ENCODE data around the gene RIMKLA.

The RIMKLA gene

GRCh38 chr1:42434340-42434739 is 53.7 kb downstream of the RIMKLA start:
- no peak for TF ChIP-seq TAF1 (IDR thresholded peaks at IDR 0.05; ENCODE audit: low read depth)
- TF ChIP-seq CREB1 (IDR thresholded peaks at IDR 0.05; ENCODE audit: low read depth), result no peak
- no peak for TF ChIP-seq ZBTB7A (IDR thresholded peaks at IDR 0.05; ENCODE audit: low read depth)
- no peak for TF ChIP-seq FOXM1 (IDR thresholded peaks at IDR 0.05; ENCODE audit: borderline replicate concordance, low read depth)
- TF ChIP-seq TEAD4 (IDR thresholded peaks at IDR 0.05), result no peak
- no peak for TF ChIP-seq RAD21 (IDR thresholded peaks at IDR 0.05; ENCODE audit: low read depth)
- TF ChIP-seq, protein P1, sequence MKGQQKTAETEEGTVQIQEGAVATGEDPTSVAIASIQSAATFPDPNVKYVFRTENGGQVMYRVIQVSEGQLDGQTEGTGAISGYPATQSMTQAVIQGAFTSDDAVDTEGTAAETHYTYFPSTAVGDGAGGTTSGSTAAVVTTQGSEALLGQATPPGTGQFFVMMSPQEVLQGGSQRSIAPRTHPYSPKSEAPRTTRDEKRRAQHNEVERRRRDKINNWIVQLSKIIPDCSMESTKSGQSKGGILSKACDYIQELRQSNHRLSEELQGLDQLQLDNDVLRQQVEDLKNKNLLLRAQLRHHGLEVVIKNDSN (IDR thresholded peaks at IDR 0.05), result no peak

GRCh38 chr1:42439940-42440339 is 59.3 kb downstream of the RIMKLA start:
- TF ChIP-seq, protein P2, sequence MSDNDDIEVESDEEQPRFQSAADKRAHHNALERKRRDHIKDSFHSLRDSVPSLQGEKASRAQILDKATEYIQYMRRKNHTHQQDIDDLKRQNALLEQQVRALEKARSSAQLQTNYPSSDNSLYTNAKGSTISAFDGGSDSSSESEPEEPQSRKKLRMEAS (IDR thresholded peaks at IDR 0.05), result no peak

- TF ChIP-seq, protein P1 (IDR thresholded peaks at IDR 0.05), result no peak
- no peak for TF ChIP-seq FOXM1 (IDR thresholded peaks at IDR 0.05; ENCODE audit: borderline replicate concordance, low read depth)
- no peak for TF ChIP-seq TEAD4 (IDR thresholded peaks at IDR 0.05)
- TF ChIP-seq YY1 (IDR thresholded peaks at IDR 0.05; ENCODE audit: low read depth), result no peak
- TF ChIP-seq RAD21 (IDR thresholded peaks at IDR 0.05; ENCODE audit: low read depth), result no peak
- no peak for TF ChIP-seq TCF12 (IDR thresholded peaks at IDR 0.05; ENCODE audit: low read depth)
- TF ChIP-seq CREB1 (IDR thresholded peaks at IDR 0.05; ENCODE audit: low read depth), result no peak
- no peak for TF ChIP-seq EGR1 (IDR thresholded peaks at IDR 0.05)
- TF ChIP-seq EP300 (IDR thresholded peaks at IDR 0.05; ENCODE audit: borderline replicate concordance), result no peak
- no peak for TF ChIP-seq TAF1 (IDR thresholded peaks at IDR 0.05; ENCODE audit: low read depth)
- TF ChIP-seq, protein P3, sequence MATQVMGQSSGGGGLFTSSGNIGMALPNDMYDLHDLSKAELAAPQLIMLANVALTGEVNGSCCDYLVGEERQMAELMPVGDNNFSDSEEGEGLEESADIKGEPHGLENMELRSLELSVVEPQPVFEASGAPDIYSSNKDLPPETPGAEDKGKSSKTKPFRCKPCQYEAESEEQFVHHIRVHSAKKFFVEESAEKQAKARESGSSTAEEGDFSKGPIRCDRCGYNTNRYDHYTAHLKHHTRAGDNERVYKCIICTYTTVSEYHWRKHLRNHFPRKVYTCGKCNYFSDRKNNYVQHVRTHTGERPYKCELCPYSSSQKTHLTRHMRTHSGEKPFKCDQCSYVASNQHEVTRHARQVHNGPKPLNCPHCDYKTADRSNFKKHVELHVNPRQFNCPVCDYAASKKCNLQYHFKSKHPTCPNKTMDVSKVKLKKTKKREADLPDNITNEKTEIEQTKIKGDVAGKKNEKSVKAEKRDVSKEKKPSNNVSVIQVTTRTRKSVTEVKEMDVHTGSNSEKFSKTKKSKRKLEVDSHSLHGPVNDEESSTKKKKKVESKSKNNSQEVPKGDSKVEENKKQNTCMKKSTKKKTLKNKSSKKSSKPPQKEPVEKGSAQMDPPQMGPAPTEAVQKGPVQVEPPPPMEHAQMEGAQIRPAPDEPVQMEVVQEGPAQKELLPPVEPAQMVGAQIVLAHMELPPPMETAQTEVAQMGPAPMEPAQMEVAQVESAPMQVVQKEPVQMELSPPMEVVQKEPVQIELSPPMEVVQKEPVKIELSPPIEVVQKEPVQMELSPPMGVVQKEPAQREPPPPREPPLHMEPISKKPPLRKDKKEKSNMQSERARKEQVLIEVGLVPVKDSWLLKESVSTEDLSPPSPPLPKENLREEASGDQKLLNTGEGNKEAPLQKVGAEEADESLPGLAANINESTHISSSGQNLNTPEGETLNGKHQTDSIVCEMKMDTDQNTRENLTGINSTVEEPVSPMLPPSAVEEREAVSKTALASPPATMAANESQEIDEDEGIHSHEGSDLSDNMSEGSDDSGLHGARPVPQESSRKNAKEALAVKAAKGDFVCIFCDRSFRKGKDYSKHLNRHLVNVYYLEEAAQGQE (IDR thresholded peaks at IDR 0.05; ENCODE audit: low read depth), result no peak
- TF ChIP-seq, protein P2 (IDR thresholded peaks at IDR 0.05), result no peak
- TF ChIP-seq CEBPB (IDR thresholded peaks at IDR 0.05), result no peak
- TF ChIP-seq ZBTB7A (IDR thresholded peaks at IDR 0.05; ENCODE audit: low read depth), result no peak
- no peak for TF ChIP-seq NFIC (IDR thresholded peaks at IDR 0.05)
Measured at GRCh38 chr1:42442662-42443061, 62.1 kb downstream of the RIMKLA start.

DNA sequence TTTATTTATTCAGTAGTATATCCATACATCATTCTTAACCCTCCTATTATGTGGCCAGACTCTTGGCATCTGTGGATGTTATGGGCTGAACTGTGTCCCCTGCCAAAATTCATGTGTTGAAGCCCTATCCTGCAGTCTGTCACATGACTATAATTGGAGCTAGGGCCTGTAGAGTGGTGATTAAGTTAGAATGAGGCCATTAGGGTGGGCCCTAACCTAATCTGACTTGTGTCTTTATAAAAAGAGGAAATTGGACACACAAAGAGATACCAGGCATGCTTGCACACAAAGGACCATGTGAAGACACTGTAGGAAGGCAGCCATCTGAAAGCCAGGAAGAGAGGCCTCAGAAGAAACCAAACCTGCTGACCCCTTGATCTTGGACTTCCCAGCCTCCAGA is 68.7 kb downstream of the RIMKLA start:
- TF ChIP-seq TAF1 (IDR thresholded peaks at IDR 0.05; ENCODE audit: low read depth) (no peak), CREB1 (IDR thresholded peaks at IDR 0.05; ENCODE audit: low read depth) (no peak), FOXM1 (IDR thresholded peaks at IDR 0.05; ENCODE audit: borderline replicate concordance, low read depth) (no peak), YY1 (IDR thresholded peaks at IDR 0.05; ENCODE audit: low read depth) (no peak), EGR1 (IDR thresholded peaks at IDR 0.05) (no peak), EP300 (IDR thresholded peaks at IDR 0.05; ENCODE audit: borderline replicate concordance) (no peak), TEAD4 (IDR thresholded peaks at IDR 0.05) (no peak), NFIC (IDR thresholded peaks at IDR 0.05) (no peak), RAD21 (IDR thresholded peaks at IDR 0.05; ENCODE audit: low read depth) (no peak), TCF12 (IDR thresholded peaks at IDR 0.05; ENCODE audit: low read depth) (no peak), CEBPB (IDR thresholded peaks at IDR 0.05) (no peak), ZBTB7A (IDR thresholded peaks at IDR 0.05; ENCODE audit: low read depth) (no peak)
- TF ChIP-seq, protein P1 (IDR thresholded peaks at IDR 0.05), result no peak
- TF ChIP-seq, protein P2 (IDR thresholded peaks at IDR 0.05), result no peak
- TF ChIP-seq, protein P3 (IDR thresholded peaks at IDR 0.05; ENCODE audit: low read depth), result no peak

GRCh38 chr1:42450061-42450460 is 69.5 kb downstream of the RIMKLA start:
- TF ChIP-seq YY1 (IDR thresholded peaks at IDR 0.05; ENCODE audit: low read depth) (no peak), TEAD4 (IDR thresholded peaks at IDR 0.05) (no peak), EGR1 (IDR thresholded peaks at IDR 0.05) (no peak), NFIC (IDR thresholded peaks at IDR 0.05) (no peak), CREB1 (IDR thresholded peaks at IDR 0.05; ENCODE audit: low read depth) (no peak), ZBTB7A (IDR thresholded peaks at IDR 0.05; ENCODE audit: low read depth) (no peak), EP300 (IDR thresholded peaks at IDR 0.05; ENCODE audit: borderline replicate concordance) (no peak), RAD21 (IDR thresholded peaks at IDR 0.05; ENCODE audit: low read depth) (no peak), TAF1 (IDR thresholded peaks at IDR 0.05; ENCODE audit: low read depth) (no peak), CEBPB (IDR thresholded peaks at IDR 0.05) (no peak), FOXM1 (IDR thresholded peaks at IDR 0.05; ENCODE audit: borderline replicate concordance, low read depth) (no peak), TCF12 (IDR thresholded peaks at IDR 0.05; ENCODE audit: low read depth) (no peak)
- TF ChIP-seq, protein P1 (IDR thresholded peaks at IDR 0.05), result no peak
- TF ChIP-seq, protein P2 (IDR thresholded peaks at IDR 0.05), result no peak
- TF ChIP-seq, protein P3 (IDR thresholded peaks at IDR 0.05; ENCODE audit: low read depth), result no peak

Measured in Ishikawa (cell line).